Gastroesophageal sphincter (tissue), 4 donors: ENCODE measurements around the gene ABI2. TPM values are rescaled to one million over a fixed set of nuclear protein-coding genes. Genes with fewer than 3 reads are reported as not detected.

Experiments
- ATAC-seq: fragments of 150-250 bp; one replicate; pipeline ENCODE4 v1.9.1; 2016; ENCODE audit warnings: mild to moderate bottlenecking, moderate library complexity
- H3K27ac ChIP-seq, 4 donors: fragments of 200-600 bp; sonication (generic) in 3 of 4; 1 replicate in 3 of 4; 2 replicates in 1 of 4; pipeline ENCODE4 v1.5.1; 2016 to 2019
- H3K27me3 ChIP-seq: fragments of 200-600 bp; sonication (generic); one replicate; pipeline ENCODE4 v1.5.1; 2019
- H3K36me3 ChIP-seq, 2 donors: fragments of 200-600 bp; sonication (generic); one replicate each; pipeline ENCODE4 v1.5.1; 2019; ENCODE audit warnings: control low read depth in 1 of 2
- H3K4me1 ChIP-seq, 3 donors: fragments of 200-600 bp; sonication (generic); 1 replicate in 2 of 3; 2 replicates in 1 of 3; pipeline ENCODE4 v1.5.1; 2016 to 2019; ENCODE audit warnings: control low read depth in 2 of 3
- H3K4me3 ChIP-seq, 2 donors: fragments of 200-600 bp; sonication (generic); one replicate each; pipeline ENCODE4 v1.5.1; 2019; ENCODE audit warnings: mild to moderate bottlenecking in 1 of 2, moderate library complexity in 1 of 2
- H3K9me3 ChIP-seq, 3 donors: fragments of 200-600 bp; sonication (generic); one replicate each; pipeline ENCODE4 v1.5.1; 2017 to 2019; ENCODE audit warnings: control low read depth in 2 of 3
- EP300 ChIP-seq: sonication (generic); formaldehyde crosslinking; IDR thresholded peaks from one replicate; pipeline ENCODE4 v1.6.1; 2017; ENCODE audit warnings: antibody characterized with exemption, mild to moderate bottlenecking
- POLR2A ChIP-seq, 2 donors: fragments of 450-650 bp; IDR thresholded peaks; one replicate each; pipeline ENCODE4 v1.6.1; 2017; ENCODE audit warnings: antibody characterized with exemption in 2 of 2, mild to moderate bottlenecking in 2 of 2, moderate library complexity in 1 of 2
- POLR2AphosphoS5 ChIP-seq: sonication (generic); formaldehyde crosslinking; IDR thresholded peaks from one replicate; pipeline ENCODE4 v1.6.1; 2017; ENCODE audit warnings: antibody characterized with exemption
- WGBS, 2 donors: methylation state at CpG; one replicate each; pipeline ENCODE4 v1.1.5; 2018; ENCODE audit warnings: low coverage in 1 of 2; 5-methylcytosine and 5-hydroxymethylcytosine counted together
- total RNA-seq, 4 donors: library from RNA; depleted of rRNA; stranded (reverse); fragments of >200 nt; gene quantifications; one replicate each; pipeline ENCODE4 v1.1.0, GENCODE V29; 2016
- TF ChIP-seq, protein P1 (sequence below), 4 experiments: fragments of 200-600 bp in 2 of 4; fragments of 450-650 bp in 2 of 4; sonication (generic) in 1 of 4; IDR thresholded peaks; one replicate each; pipeline ENCODE4 v1.5.1; 2017 to 2019; ENCODE audit warnings: antibody characterized with exemption in 4 of 4, mild to moderate bottlenecking in 2 of 4, moderate library complexity in 2 of 4

The ABI2 gene
- total RNA-seq, 4 donors from 2014 or later, result 33.0 to 57.5 (median 45.0) TPM

DNA sequence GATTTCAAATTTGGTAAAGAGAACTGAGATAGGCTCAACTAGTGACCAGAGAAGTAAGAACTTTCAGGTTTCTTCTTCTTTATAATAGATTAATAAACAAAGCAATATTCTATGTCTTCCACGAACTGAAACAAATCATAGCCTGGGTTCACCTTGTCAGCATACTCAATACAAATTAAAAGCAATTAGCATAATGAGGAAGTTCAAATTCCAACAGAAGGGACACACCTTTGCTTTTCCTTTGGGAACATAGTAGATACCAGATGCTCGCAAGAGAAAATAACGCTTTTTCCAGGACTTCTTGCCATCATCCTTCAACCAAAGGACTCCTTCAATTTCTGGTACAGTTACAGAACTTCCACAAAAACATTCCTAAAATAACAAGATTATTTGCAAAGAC is 127.0 kb downstream of the ABI2 start:
- H3K4me3 ChIP-seq, result no peak overlapping the region
- no peaks in the 10 kb centered on the region for H3K4me1 ChIP-seq
- no peaks in the 10 kb centered on the region for H3K27me3 ChIP-seq
- ATAC-seq, result no peak
- H3K9me3 ChIP-seq, result no peaks in the 10 kb centered on the region
- H3K27ac ChIP-seq, result no peak overlapping the region
- TF ChIP-seq EP300 (no peak), POLR2A (IDR thresholded peaks at IDR 0.05) (no peak), POLR2AphosphoS5 (no peak)
- TF ChIP-seq, protein P1, sequence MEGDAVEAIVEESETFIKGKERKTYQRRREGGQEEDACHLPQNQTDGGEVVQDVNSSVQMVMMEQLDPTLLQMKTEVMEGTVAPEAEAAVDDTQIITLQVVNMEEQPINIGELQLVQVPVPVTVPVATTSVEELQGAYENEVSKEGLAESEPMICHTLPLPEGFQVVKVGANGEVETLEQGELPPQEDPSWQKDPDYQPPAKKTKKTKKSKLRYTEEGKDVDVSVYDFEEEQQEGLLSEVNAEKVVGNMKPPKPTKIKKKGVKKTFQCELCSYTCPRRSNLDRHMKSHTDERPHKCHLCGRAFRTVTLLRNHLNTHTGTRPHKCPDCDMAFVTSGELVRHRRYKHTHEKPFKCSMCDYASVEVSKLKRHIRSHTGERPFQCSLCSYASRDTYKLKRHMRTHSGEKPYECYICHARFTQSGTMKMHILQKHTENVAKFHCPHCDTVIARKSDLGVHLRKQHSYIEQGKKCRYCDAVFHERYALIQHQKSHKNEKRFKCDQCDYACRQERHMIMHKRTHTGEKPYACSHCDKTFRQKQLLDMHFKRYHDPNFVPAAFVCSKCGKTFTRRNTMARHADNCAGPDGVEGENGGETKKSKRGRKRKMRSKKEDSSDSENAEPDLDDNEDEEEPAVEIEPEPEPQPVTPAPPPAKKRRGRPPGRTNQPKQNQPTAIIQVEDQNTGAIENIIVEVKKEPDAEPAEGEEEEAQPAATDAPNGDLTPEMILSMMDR (IDR thresholded peaks at IDR 0.05), result no peak
- peaks cover 0 to 45% of the 10 kb centered on the region in 2 donors for H3K36me3 ChIP-seq
- WGBS, 2 donors, result 73 to 88% methylated on average over 2 to 3 of the region's 3 CpGs

DNA sequence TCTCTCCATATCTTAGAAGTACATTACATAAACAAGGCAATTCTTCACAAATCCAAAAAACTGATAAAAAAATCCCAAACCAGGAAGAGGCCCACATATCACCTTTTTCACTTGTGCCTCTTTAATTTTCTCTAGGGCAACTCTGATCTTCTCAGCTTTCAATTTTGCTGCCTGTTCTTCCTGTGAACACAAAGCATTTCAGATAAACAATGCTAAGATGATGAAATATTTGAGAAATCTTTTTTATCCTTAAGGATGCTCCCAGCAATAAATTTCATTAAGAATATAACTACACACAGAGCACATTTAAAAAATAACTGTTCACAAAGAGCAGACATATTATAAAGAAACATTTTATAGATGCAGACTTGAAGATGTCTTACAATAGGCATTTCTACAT is 133.6 kb downstream of the ABI2 start:
- no peak overlapping the region for H3K4me3 ChIP-seq
- no peak for TF ChIP-seq EP300
- TF ChIP-seq POLR2A (IDR thresholded peaks at IDR 0.05), result no peak
- TF ChIP-seq POLR2AphosphoS5, result no peak
- TF ChIP-seq, protein P1 (IDR thresholded peaks at IDR 0.05), result no peak
- H3K4me1 ChIP-seq, result peaks cover 0 to 4% (median 0%) of the 10 kb centered on the region in 3 donors
- H3K27me3 ChIP-seq, result no peaks in the 10 kb centered on the region
- H3K36me3 ChIP-seq, result peaks cover 0 to 37% of the 10 kb centered on the region in 2 donors
- H3K9me3 ChIP-seq, result no peaks in the 10 kb centered on the region
- no peak for ATAC-seq
- H3K27ac ChIP-seq, result no peak overlapping the region

DNA sequence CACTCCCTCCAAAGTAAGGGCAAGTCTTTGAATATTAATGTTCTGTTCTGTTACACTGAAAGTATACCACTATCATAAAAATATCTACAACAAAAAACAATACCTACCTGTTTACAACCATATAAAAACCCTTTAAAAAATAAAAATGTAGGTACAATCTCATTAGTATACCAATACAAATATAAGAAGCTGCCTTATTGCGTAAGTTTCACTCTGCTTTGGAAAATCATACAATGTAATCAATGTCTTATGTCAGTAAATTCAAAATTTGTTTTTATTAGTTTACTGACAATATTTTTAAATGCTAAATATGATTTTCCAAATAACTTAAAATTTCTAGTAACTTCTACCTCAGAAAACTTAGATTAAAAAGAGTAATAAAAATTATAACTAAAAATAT is 134.1 kb downstream of the ABI2 start:
- Histone ChIP-seq H3K4me1 (peaks cover 0 to 4% (median 0%) of the 10 kb centered on the region in 3 donors), H3K27ac (no peak overlapping the region), H3K36me3 (peaks cover 0 to 33% of the 10 kb centered on the region in 2 donors), H3K9me3 (no peaks in the 10 kb centered on the region), H3K4me3 (no peak overlapping the region), H3K27me3 (no peaks in the 10 kb centered on the region)
- TF ChIP-seq, protein P1 (IDR thresholded peaks at IDR 0.05), result no peak
- TF ChIP-seq POLR2A (IDR thresholded peaks at IDR 0.05) (no peak), POLR2AphosphoS5 (no peak), EP300 (no peak)
- WGBS, 2 donors, result 97 to 100% methylated on average over 1 of the region's 1 CpG
- no peak for ATAC-seq

DNA sequence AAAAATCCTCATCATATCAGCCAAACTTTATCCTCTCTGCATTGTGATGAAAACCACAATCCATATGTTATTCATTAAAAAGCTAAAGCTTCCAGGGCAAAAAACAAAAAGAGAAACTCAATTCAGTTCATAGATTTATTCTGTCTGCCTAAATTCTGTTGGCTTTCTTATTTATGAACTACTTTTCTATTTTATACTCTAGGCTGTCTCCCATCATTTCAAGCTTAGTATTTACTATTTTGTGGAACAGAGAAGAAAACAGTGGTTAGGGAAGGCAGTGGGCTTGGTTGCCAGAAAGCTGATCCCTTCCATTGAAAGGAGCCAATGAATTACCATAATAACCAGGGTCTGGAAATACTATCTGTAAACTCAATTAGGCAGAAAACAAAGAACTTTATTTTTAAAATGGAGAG is 135.1 kb downstream of the ABI2 start:
- no peak for ATAC-seq
- no peak overlapping the region for H3K4me3 ChIP-seq
- TF ChIP-seq POLR2A (IDR thresholded peaks at IDR 0.05) (no peak), POLR2AphosphoS5 (no peak), EP300 (no peak)
- TF ChIP-seq, protein P1 (IDR thresholded peaks at IDR 0.05), result no peak
- H3K36me3 ChIP-seq, result peaks cover 0 to 23% of the 10 kb centered on the region in 2 donors
- peaks cover 0 to 4% (median 0%) of the 10 kb centered on the region in 3 donors for H3K4me1 ChIP-seq
- H3K27ac ChIP-seq, result no peak overlapping the region
- no peaks in the 10 kb centered on the region for H3K27me3 ChIP-seq
- no peaks in the 10 kb centered on the region for H3K9me3 ChIP-seq

DNA sequence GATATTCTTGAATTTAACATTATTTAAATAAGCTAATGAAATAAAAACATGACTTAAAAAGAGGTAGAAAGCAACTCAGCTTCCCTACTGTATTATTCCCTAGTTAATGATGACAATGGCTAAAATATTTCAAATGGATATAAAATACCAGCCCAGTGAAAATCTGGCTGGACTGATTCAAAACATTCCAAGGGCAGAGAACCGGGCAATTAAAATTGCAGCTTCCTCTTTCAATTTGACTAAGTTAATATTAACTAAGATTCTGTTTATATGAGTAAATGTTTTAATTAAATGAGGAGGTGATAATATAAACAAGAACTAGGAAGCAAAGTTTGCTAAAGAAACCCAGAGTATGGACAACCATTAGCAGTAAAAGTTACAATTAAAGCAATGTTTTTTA is 141.4 kb downstream of the ABI2 start:
- 25% methylated on average over 1 of the region's 1 CpG; no CpG with 5 or more reads in 1 of the 2 donors for WGBS, 2 donors
- TF ChIP-seq POLR2AphosphoS5 (no peak), POLR2A (IDR thresholded peaks at IDR 0.05) (no peak), EP300 (no peak)
- TF ChIP-seq, protein P1 (IDR thresholded peaks at IDR 0.05), result no peak

More for the DNA sequence above, 141.4 kb downstream of the ABI2 start:
- no peaks in the 10 kb centered on the region for H3K27me3 ChIP-seq
- no peak overlapping the region for H3K4me3 ChIP-seq
- no peak overlapping the region for H3K27ac ChIP-seq
- peaks cover 0 to 14% (median 0%) of the 10 kb centered on the region in 3 donors for H3K4me1 ChIP-seq
- no peak for ATAC-seq
- H3K9me3 ChIP-seq, result no peaks in the 10 kb centered on the region
- H3K36me3 ChIP-seq, result no peaks in the 10 kb centered on the region
